GM12801 (cell line): ENCODE results near the gene LDB3.

Source experiments
- TF ChIP-seq, protein P1 (sequence below): IDR thresholded peaks from one replicate; pipeline ENCODE4 v1.5.1; 2011; ENCODE audit warnings: control low read depth; ENCODE audit not compliant: insufficient read length; ENCODE audit errors: extremely low read depth

Gene LDB3

DNA sequence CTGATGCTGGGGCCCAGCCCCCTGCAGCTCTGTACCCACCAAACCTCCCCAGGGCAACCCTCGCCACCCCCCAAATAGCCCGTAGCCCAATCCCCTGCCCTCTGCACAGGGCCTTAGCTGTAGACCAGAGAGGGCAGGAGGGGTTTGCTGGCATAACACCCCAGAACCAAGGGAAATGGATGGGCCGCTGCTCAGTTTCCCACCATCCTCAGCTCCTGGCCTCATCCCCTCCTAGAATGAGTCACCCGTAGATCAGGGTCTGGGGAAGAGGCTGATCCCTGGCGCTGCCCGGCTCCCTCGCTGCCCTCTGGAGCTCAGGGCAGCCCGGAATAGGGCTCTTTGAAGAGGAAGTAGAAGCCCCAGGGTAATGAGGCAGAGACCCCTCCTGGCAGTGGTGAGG, 31.2 kb downstream of the LDB3 start:
- TF ChIP-seq, protein P1, sequence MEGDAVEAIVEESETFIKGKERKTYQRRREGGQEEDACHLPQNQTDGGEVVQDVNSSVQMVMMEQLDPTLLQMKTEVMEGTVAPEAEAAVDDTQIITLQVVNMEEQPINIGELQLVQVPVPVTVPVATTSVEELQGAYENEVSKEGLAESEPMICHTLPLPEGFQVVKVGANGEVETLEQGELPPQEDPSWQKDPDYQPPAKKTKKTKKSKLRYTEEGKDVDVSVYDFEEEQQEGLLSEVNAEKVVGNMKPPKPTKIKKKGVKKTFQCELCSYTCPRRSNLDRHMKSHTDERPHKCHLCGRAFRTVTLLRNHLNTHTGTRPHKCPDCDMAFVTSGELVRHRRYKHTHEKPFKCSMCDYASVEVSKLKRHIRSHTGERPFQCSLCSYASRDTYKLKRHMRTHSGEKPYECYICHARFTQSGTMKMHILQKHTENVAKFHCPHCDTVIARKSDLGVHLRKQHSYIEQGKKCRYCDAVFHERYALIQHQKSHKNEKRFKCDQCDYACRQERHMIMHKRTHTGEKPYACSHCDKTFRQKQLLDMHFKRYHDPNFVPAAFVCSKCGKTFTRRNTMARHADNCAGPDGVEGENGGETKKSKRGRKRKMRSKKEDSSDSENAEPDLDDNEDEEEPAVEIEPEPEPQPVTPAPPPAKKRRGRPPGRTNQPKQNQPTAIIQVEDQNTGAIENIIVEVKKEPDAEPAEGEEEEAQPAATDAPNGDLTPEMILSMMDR = no peak

DNA sequence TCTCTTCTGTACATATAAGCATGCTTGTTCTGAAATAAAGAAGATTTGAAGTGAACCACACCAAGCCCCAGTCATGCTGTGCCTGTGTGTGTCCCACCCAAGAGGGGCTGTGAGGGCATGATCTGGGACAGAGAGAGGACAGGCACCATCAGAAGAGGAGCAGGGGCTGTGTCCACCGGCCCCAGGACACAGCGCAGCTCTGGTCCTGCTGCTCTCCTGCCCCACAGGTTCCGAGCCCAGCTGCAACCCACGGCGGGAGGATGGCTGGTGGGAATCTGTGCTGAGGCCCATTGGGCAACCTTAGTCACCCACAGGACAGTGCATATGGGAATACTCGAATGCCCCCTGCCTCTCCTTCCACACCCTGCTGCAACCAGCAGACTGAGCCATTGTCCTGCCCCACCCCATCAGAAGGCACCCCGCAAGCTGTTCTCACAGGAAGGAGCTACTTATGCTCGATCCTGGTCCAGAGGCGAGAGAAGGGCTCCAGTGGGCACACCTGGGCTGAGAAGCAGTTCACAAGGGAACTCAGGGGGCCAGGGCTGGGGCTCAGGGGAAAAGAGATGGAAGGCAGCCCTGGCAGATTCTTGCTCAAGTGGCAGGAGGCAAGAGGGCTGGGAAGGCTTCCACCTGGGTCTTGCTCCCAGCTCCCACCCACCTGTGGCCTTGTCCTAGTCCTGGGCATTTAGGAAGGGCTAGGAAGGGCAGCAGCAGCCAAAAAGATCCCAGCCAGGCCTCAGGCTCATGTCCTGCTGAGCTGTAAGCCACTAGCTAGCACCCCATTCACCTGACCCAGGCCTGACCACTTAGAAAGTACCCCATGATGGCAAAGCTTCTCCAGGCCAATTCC, 31.9 kb downstream of the LDB3 start:
- TF ChIP-seq, protein P1 = no peak

DNA sequence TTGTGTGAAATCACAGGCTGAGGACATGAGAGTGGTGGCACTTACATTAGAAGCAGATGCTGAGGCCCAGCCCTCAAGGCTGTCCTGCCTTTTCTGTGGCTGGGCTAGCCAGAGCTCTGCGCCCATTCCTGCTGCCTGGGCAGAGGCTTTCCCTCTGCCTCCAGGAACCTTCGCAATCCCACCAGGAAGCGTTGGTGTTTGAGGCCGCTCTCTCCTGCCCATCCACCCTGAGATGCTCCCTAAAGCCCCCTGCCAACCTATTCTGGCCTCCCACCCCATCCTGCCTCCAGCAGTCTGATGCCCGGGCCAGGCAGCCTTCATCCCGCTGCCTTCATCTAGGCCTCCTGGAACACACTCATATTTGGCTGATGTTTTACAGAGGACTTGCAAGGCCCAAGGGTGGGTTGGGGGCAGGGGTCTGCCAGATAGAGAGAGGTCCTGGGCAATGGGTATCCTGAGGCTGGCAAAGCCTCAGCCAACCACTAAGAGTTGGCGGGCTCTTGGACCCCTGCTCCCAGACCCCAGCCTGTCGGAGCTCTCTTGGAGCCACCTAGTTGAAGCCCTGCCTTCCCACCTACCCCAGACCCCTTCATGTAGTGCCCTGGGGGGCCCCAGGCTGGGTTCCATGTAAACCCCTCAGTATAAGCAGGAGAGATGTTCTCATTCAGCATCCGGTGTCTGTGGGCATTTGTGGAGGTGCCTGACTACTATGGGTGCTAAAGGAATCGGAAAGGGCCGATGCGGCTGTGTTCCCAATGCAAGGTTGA, 32.7 kb downstream of the LDB3 start:
- TF ChIP-seq, protein P1 = no peak

DNA sequence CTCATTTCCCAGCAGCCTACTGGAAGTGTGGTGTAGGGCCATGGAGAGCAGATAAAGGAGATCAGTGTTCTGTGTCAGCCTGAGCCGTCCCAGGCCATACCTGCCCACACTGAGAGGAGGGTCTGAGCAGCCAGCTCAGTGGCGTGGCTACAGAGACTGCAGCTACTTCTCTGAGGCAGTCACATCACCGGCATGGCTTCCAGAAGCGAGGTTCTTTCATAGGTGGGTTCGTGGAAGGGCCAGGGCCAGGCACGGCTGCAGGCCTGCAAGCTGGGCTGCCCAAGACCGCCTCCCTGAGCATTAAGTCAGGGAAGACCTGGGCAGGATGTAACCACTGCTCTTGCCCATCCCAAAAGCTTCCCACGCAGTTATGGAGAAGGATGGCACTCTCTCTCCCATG, 34.9 kb downstream of the LDB3 start:
- TF ChIP-seq, protein P1 = no peak

DNA sequence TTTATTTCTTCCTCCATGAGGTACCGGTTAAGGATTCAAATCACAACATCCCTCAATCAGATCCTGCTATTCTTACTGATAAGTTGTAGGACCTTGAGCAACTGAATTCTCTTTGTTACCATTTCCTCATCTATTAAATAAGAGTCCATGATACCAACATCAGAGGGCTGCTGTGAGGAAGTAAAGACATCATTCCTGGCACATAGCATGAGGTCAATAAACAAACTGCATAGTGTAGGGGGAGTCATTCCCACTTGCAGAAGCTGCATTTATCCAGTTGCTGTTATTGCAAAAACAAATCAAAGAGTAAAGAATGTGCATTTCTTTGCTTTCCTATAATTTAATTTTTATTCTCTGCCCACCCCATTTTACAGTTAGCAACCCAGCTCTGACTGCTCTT, 36.8 kb downstream of the LDB3 start:
- TF ChIP-seq, protein P1 = no peak

DNA sequence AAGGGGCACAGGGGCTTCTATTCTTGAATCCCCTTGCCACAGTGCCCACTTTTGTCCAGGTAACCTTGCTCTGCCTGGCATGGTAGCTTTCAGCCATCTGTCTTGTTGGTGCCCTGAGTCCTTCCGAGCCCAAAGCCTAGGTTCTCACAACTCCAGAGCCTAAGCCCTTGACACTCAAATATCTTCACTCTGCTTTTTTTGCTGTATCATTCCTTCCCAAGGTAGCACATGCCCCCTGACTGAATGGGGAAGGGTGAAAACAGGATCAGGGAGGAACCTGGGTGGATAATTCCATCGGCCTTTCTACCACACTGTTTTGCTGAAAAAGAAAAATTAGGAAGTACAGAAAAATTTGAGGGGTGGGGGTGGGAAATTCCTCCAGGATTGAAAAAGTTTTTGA, 37.6 kb downstream of the LDB3 start:
- TF ChIP-seq, protein P1 = no peak

DNA sequence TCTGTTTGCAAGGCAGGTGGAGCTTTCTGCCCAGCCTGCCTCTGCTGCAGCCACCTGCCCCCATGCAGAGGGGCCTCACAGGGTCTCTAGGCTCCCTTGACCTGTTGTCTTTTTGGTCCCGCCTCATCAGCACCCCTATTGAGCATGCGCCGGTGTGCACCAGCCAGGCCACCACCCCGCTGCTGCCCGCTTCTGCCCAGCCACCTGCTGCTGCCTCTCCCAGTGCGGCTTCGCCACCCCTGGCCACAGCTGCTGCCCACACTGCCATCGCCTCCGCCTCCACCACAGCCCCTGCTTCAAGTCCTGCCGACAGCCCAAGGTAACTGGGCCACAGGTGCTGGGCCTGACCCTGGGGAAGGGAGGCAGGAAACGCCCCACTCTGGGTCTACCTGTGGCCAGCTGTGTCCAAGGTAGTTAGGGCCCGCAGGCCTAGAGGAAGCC, 38.1 kb downstream of the LDB3 start:
- TF ChIP-seq, protein P1 = no peak
